ENCODE measurements around the gene SOCS1.

The SOCS1 gene

DNA sequence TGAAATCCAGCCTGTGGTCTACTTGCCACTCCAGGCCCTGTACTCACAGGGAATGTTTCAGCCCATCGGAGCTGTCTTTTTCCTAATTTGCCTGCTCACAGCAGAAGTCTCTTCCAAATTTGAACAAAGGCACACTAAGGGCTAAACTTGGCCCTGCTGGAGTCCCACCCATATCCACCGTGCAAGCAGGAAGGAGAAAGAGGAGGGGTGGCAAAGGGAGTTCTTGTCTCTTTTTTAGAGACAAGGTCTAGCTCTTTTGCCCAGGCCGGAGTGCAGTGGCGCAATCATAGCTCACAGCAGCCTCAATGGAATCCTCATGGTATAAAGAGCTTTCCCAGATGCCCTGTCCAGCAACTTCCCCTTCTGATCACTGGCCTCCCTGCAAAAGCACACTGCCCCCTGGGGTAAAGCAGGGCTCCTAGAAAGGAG lies 27.8 kb upstream of the SOCS1 start:
- DNase-seq: no peak

DNA sequence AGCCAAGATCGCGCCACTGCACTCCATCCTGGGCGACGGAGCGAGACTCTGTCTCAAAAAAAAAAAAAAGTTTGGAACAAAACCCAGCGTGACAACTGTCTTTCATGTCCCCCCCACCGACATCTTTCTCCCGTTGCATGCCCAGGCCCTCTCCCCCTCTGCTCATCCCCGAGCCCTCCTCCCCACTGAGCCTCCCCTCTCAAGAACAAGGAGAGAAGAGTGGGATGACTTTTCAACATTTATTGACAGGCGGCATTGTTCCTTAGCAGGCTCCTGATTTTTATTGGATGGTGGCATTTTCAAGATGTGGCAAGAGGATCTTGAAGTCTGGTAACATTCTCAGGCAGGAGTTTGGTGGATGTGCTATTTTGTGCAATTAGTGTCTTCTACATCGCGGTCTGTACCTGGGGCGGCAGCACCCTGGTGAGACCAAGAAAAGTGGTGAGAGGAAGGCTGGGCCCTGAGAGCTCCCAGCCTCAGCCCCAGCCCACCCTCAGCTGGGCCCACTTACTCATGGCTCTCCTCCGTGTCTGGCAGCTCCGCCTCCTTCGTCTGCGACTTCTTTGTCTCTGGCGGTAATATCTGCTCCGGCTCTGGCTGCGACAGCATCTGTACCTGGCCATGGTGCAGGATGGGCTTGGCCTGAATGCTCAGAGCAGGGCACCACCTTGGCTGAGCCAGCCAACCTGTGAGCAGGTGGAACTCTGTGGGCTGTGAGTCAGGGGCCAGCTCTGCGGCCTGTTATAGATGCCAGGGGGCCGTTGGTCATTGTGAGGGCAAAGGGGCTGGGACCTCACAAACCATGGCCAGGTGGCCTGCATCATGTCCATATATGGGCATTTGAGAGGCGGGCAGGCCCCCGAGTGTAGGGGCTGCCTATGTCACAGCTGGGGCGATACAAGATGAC lies 24.9 kb upstream of the SOCS1 start, which contains the start of gene PRM1:
Gene PRM1 (minus strand): TSS at position 715 of the 907 bp plus-strand sequence. CDS start 92 bp downstream, at position 623.
- no peak for DNase-seq

DNA sequence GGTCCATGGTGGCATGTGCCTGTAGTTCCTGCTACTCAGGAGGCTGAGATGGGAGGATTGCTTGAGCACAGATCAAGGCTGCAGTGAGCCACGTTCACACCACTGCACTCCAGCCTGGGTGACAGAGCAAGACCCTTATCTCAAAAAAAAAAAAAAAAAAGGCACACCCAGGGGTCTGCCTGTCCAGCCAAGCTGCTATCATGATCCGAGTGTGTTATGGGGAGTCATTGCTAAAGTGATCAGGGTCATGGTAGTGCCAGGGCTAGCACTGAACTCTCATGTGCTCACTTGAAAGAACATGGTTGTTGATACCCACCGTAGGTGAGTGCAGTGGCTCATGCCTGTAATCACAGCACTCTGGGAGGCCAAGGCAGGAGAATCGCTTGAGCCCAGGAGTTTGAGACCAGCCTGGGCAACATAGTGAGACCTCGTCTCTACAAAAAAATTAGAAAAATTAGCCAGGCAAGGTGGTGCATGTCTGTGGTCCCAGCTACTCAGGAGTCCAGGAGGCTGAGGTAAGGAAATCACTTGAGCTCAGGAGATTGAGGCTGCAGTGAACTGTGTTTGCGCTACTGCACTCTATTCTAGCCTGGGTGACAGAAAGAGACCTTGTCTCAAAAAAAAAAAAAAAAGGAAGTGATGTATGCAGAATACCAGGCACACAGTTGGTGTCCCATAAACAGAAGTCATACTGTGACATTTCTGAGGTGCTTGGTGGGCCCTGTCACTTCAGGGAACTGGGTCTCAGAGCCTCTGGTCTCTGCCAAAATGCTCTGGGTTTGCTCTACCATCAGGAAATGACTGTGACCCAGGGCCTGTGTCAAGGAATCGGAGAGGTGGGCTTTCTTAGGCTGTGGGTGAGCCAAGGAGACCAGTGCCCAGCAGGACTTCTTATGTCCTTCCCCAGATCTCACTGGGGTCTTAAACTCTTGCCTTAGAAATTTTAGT lies 23.0 kb upstream of the SOCS1 start:
- DNase-seq: no peak

DNA sequence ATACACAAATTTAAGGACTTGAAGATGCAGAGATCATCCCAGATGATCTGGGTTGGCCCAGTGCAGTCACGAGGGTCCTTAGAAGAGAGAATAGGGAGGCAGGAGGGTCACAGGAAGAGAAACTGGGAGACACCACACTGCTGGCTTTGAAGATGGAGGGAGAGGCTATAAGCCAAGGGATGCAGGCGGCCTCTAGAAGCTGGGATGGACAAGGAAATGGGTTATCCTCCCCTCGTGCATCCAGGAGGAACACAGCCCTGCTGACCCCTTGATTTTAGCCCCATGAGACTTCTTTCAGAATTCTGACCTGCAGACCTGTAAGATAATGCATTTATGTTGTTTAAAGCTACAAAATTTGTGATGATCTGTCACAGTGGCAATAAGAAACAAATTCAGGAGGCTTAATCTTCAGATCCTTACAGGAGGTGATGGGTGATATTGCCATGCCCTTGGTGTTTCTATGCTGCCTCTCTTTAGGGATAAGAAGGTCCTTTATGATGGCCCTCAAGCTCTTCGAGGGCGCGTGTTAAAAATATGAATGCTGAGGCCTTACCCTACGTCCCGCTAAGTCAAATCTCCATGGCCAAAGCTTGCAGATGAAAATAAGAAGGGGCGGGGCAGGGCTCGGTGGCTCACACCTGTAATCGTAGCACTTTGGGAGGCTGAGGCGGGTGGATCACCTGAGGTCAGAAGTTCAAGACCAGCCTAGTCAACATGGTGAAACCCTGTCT lies 21.8 kb upstream of the SOCS1 start:
- DNase-seq: no peak

DNA sequence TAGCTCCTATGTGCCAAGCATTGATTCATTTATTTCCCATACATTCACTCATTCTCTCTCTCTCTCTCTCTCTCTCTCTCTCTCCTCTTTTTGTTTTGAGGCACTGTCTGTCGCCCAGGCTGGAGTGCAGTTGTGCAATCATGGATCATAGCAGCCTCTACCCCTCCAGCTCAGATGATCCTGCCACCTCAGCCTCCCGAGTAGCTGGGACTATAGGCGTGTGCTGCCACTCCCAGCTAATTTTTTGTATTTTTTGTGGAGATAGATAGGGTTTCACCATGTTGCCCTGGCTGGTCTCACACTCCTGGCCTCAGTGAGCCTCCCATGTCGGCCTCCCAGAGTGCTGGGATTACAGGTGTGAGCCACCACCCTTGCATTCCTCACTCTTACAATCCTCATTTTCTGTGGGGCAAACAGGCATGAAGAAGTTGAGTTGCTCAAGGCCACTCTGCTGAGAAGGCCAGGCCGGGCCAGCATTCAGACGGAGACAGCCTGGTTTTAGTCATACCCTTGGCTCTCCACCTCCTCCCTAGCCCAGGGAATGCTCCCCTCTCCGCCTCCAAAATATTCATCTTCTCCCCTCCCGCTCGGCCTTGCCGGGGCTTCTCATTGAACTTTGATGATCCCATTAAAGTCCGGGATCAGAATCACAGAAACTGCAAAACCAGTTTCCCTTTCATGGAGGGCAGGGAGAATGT lies 21.0 kb upstream of the SOCS1 start:
- DNase-seq: no peak

DNA sequence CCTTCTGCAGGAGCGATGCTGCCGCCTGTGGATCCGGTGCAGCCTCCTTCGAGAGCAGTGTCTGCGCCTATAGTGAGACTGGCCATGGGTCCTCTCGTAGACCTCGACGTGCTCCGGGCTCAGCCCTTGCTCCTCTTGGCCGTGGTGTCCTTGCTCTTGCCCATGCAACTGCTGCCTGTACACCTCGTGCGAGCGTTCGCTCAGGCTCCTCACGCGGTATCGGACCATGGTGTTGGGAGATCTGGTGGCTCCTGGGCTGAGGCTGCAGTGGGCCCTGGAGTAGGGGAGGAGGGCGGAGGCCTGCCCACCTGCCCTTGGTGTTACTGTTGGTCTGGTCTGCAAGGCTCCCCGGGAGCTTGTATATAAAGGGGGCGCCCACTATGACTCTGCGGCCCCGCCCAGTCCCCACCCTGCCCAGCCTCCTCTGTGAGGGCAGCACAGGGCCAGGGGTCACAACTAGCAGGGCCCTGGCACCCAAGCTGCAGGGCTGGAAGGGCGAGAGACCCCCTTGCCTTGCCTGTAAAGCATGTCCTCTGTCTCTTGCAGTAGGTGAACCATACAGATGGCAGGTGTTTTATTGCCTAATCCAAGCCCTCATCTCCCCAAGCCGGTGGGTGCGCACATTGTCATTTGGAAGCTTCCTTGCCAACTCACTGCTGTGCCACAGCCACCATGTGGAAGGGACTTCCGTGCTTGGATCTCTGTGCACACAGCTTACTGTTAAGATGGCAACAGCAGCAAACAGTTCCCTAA lies 20.3 kb upstream of the SOCS1 start, which contains the start of gene PRM2:
Gene PRM2 (minus strand): TSS at position 338 of the 753 bp plus-strand sequence. CDS start 110 bp downstream, at position 228.
- no peak for DNase-seq

DNA sequence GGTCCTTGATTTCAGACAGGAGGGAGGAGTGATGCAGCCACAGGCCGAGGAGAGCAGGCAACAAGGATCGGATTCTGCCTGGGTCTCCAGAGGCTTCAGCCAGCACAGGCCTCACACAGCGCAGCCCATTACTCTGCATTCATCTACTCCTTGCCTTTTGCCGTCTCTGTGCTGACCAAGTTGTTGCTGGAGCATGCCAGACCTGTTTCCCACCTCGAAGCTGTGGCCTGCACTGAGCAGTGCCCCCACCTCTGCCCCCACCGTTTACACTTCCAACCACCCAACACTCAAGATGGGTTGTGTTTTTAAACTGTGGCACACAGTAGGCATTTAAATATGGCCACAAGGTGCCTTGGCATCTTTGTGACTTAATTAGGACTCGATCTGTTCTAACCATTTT lies 19.0 kb upstream of the SOCS1 start:
- DNase-seq: no peak

DNA sequence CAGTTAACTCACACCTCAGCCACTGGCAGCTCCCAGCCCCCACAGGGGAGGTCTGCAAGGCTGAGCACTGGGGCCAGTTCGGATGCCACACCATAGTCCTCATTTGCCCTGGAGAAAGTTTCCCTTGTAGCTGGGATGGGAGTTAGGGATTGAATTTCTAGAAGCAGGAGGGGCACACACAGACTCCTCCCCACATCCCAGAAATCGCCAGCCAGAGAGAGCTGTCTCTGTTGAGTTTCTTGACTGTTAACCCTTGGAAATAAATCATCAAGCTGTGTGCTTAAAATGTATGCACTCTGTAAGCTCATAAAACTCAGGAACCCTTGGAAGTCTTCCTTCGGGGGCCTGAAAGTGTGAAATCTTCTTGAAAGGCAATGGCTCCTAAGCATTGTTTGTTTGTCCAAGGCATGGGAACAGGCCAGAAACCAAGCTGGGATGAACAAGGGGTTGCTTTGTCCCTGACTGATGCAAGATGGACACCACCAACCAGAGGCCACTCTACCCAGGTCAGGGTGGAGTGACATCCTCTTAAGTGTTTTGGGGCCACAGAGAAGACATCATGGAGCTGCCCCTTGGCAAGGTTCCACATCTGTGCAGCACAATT lies 17.8 kb upstream of the SOCS1 start:
- DNase-seq: no peak

DNA sequence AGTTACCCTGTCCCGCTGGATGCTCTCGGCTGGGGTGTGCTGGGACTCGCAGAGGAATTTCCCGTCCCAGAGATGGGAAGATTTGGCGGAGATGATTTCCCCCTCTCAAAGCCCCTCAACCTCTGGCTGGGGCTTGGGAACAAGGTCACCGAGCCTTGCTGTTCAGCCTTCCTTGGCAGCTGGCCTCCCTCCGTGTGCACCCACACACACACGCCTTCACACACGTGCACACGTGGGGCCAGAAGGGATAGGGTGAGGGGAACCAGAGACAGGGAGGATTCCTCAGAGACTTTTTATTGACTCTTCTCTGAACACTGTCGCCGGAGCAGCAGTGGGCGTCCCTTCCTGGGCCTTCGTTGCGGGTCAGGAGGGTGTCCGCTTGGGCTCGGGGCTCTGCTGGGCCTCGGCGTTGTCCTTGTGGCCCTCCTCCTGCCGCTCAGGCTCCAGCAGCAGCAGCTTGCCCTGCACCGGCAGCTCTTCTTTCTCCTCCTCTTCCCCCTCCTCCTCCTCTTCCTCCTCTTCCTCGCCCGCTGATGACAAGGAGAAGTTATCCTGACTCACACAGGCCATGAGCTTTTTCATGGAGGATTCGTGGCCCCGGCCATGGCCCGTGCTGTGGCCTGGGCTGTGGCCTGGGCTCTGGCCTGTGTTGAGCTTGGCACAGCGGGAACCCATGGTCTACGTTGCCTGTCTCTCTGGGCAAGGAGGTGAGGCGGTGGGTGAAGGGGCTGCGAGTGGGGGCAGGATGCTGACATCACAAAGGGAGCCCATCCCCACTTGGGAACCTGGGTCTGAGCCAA lies 17.1 kb upstream of the SOCS1 start, which contains the start of gene PRM3:
Gene PRM3 (minus strand): TSS at position 709 of the 800 bp plus-strand sequence. CDS start 34 bp downstream, at position 675.
- no peak for DNase-seq

DNA sequence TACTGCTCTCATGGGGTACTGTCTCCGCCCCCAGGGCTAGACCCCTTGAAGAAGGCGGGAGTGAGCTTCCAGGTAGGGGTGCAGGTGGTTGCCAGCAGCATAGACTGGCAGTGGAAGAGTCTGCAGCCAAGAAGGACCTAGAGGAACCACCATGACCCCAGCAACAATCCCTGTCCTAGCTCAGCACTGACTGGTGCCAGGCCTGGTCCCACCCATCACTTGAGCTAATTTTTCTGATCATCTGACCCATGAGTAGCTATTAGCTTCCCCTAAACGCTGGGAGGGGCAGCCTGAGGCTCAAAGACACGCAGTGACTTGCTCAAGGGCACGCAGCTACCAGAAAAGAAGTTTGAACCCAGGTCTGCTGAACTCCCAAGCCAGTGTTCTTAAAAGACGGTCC lies 16.5 kb upstream of the SOCS1 start:
- DNase-seq: no peak

DNA sequence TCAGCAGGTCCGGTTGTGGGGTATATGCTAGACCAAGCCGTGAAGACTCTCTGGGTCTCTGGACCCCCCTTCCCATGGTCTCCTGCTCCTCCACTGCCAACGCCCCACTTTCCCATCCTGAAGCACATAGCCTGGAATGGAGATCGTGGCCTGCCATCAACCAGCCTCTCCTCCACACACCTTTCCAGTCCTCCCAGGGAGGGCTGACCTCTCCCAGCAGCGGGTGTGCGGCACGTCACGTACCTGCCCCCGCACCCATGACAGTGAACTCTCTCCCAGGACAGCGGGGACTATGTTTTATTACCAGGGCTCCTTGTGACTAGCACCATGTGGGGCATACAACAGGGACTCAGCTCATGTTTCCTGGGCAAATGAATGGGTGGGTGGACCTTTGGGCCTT lies 15.6 kb upstream of the SOCS1 start:
- no peak for DNase-seq

DNA sequence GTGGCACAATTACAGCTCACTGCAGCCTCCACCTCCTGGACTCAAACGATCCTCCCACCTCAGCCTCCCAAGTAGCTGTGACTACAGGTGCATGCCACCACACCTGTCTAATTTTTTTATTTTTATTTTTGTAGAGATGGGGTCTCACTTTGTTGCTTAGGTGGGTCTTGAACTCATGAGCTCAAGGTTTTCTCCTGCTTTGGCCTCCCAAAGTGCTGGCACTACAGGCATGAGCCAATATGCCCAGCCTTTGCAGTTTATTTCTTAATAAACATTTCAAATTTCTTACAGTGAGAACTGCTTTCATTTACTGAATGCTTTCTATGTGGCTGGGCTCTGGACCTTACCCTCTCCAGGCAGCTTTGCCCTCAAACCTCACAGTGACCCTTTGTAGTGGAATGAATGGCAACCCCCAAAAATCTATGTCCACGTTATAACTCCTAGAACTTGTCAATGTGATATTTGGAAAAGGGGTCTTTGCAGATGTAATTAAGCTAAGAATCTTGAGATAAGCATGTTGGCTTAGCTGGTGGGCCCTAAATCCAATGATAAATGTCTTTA lies 14.7 kb upstream of the SOCS1 start:
- DNase-seq: no peak

DNA sequence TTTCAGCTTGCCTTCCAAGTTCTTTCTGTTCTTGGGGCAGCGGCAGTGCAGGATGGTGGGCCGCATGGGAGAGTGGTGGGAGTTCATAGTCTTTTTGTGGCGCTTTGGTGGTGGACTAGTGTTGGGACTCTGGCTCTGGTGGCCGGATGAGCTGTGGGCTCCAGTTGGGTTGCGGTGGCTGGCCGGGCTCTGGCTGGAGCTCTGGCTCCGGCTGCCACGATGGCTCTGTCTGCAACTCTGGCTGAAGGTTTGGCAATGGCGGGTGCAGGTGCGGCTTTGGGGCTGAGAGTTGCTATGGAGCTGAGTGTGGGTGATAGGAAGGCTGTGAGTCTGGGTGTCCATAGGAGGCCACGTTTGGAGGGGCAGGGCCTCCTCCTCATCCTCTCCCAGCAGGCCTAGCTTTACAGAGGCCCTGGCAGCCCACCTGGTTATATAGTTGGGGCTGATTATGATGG lies 12.9 kb upstream of the SOCS1 start, which contains the start of gene TNP2:
Gene TNP2 (minus strand): TSS at position 405 of the 455 bp plus-strand sequence. CDS start 63 bp downstream, at position 342.
- no peak for DNase-seq

DNA sequence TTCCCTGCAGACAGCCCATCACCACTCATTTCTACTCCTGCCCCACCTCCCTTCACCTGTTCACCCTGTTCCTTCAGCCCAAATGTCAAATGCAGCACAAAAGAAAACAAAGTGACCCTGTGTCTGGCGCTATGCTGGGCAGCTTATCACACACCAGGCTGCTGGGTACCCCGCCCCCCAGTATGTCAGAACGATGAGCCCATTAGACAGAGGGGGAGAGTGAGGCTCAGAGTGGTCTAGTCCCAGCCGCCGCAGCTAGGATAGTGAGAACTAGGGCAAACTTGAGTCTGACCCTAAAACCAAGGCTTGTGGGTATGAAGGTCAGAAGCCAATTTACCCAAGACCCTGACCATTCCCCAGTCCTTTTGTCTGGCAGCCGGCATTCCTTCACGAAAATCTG lies 9.1 kb upstream of the SOCS1 start:
- no peak for DNase-seq

DNA sequence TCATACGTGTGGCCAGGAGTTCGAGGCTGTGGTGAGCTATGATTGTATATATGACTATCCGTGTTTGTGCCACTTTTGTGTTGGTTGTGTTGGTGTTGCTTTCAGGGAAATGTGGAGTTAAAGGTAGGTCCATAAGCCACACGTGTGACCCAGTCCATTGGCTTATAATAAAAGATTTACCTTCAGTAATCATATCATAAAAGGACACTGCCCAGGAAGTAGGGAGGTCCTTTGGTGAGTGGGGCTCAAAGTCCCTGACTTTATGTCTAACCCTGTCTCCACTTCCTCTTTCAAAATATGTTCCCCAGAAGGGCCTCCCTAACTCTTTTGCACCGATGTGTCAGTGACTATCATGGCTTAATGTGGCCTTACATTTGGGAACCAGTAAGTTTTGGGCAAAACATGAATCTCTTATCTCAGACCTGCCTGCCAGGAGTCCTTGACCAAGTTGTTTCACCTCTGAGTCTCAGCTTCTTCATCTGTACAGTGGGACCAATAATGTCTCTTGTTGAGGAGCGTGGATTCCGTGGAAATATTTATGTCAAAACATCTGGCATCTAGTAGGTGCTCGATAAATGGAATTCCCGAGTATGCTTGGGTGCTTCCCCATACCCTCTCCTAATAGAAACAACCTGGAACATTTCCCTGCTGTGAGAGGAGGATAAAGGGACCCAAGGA lies 8.3 kb upstream of the SOCS1 start:
- no peak for DNase-seq

DNA sequence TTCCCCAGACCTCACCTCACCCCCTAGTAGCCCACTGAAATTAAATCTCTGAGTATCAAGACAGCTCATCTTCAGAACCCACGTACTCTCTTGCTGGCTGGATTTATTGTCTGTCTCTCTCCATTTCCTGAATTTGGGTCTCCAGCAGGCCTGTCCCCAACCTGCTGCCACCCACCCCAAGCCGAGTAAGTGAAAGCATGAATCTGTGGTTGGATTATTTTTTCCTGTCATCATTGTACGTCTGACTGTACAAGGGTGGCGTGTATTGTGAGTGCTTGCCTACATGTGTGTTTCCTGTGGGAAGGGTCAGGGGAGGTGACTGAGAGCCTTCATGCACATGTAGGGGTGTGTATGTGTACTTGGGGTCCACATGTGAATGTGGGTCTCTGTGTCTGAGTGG lies 7.7 kb upstream of the SOCS1 start:
- DNase-seq: peak; percentile 73

DNA sequence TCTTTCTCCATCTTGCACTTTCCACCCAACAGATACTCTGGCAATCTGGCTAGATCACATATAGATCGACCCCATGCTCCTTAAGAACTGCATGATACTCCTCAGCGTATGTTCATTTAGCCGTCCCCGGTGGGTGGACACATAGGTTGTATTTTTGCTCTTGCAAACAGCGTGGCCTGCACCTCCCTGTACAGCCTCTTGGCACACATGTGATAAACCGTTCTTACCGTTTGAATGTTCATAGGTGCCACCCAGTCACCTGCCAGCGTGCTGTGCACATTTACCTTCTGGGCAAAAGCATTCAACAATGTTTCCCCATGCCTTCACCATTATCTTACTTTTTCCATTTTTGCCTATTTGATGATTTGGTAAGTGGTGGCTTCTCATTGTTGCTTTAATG lies 6.9 kb upstream of the SOCS1 start:
- no peak for DNase-seq

DNA sequence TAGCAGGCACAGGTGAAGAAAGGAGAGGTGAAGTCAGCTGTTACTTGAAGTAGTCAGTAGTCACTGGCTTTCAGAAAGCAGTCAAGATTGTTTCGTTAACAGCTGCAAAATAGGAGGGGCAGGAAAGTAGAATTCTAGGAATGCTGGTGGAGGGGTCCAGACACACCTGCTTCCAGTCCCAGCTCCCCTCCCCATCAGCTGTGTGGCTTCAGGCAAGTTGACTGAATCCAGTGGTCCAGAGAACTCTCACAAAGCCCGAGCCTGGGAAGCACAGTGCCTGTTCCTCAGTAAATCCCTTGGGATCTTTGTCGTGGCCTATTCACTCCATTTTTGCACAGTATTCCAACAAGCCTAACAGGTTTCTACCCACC lies 4.6 kb upstream of the SOCS1 start:
- DNase-seq: no peak
